Activated T-cell treated with anti-CD3 and anti-CD28 coated beads, Interleukin-2, amount 50 U/mL, for 4 hours (primary cell): Measurements from ENCODE around the gene DCLRE1B. TPM values are rescaled to one million over a fixed set of nuclear protein-coding genes. Genes with fewer than 3 reads are reported as not detected.
A peak's percentile ranks its signal among the peaks of the same experiment; 100 is the strongest.
"Not testable (repeated sequence)": the region's sequence is repeated elsewhere in the genome, so short reads cannot be mapped to it uniquely, and the experiment has no call there.

ENCODE experiments used
- ATAC-seq, 2 donors: fragments of 200-7000 bp; cut with Tn5 transposase; one replicate each; pipeline ENCODE4 v1.10.0; 2021
- DNase-seq: peaks from one replicate; pipeline ENCODE4 v3.0.0-alpha.2; 2020
- H3K27me3 Mint-ChIP-seq: one replicate; pipeline ENCODE4 v1.8.0; 2021; ENCODE audit warnings: low read depth, mixed read lengths
- H3K36me3 Mint-ChIP-seq: one replicate; pipeline ENCODE4 v1.8.0; 2022; ENCODE audit warnings: mixed read lengths; ENCODE audit not compliant: insufficient read depth
- H3K4me1 Mint-ChIP-seq: one replicate; pipeline ENCODE4 v1.8.0; 2021; ENCODE audit warnings: low read depth, mixed read lengths
- H3K4me3 Mint-ChIP-seq: one replicate; pipeline ENCODE4 v1.8.0; 2021; ENCODE audit warnings: mild to moderate bottlenecking, moderate library complexity, mixed read lengths
- H3K9me3 Mint-ChIP-seq: one replicate; pipeline ENCODE4 v1.8.0; 2021; ENCODE audit warnings: mixed read lengths
- total RNA-seq, 3 donors: library from RNA; stranded (reverse); gene quantifications; one replicate each; pipeline ENCODE4 v1.2.1, GENCODE V29; 2021

Gene DCLRE1B
- total RNA-seq, 3 donors from 2014 or later = 22.0 to 23.2 (median 22.2) TPM

DNA sequence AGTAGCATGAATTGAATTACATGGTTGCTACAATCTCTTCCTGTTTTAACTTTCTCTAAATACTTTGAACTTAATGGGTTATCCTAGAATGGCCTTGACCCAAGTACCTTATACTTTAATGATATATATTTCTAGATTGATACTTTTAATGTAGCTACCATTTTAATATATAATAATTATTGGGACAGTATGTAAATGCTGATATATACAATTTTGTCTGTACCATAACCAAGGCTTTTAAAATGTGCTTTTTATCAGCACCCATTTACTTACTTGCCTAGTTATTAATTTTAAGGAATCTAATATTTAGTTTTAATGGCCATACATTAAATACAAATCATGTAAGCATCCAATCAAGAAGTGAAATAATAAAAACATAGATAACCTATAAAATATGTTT is 37.4 kb downstream of the DCLRE1B start:
- Mint-ChIP-seq H3K4me3 (no peak overlapping the region), H3K36me3 (peaks cover 29% of the 10 kb centered on the region), H3K9me3 (no peaks in the 10 kb centered on the region), H3K27me3 (no peaks in the 10 kb centered on the region), H3K4me1 (peaks cover 77% of the 10 kb centered on the region)
- ATAC-seq (no peak), DNase-seq (no peak)

DNA sequence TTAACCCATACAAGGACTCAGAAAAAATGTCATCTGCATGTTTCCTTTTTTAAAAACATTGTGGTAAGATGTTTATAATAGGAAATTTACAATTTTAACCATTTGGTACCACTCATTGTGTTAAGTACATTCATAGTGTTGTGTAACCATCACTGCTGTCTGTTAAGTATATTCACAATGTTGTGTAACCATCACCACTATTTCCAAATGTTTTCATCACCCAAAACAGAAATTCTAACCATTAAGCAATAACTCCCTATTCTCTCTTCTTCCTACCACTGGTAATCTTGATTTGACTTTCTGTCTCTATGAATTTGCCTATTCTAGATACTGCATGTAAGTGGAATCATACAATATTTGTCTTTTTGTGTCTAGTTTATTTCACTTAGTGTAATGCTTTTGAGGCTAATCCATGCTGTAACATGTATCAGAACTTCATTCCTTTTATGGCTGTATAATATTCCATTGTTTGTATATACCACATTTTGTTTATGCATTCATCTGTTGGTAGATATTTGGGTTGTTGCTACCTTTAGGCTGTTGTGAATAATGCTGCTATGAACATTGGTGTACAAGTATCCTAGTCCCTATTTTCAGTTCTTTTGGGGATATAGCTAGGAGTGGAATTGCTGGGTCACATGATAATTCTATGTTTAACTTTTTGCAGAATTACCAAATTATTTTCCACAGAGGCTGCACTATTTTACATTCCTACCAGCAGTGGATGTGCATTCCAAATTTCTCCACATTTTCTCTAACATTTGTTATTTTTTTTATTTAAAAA is 38.1 kb downstream of the DCLRE1B start:
- Mint-ChIP-seq H3K9me3 (no peaks in the 10 kb centered on the region), H3K27me3 (no peaks in the 10 kb centered on the region), H3K4me1 (peaks cover 77% of the 10 kb centered on the region), H3K4me3 (no peak overlapping the region), H3K36me3 (peaks cover 26% of the 10 kb centered on the region)
- ATAC-seq = no peak
- DNase-seq = no peak

DNA sequence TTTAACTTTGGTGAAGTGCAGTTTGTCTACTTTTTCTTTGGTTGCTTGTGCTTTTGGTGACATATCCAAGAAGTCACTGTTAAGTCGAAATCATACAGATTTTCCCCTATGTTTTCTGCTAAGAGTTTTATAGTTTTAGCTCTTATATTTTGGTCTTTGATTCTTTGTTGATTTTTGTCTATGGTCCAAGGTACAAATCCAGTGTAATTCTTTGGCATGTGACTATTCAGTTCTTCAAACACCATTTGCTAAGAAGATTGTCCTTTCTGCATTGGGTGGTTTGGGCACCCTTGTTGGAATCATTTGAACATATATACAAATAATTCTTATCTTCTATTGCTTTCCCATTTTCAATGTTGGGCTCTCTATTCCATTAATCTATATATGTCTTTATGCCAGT is 40.2 kb downstream of the DCLRE1B start:
- no peak for DNase-seq
- H3K36me3 Mint-ChIP-seq = peaks cover 25% of the 10 kb centered on the region
- H3K9me3 Mint-ChIP-seq = no peaks in the 10 kb centered on the region
- no peaks in the 10 kb centered on the region for H3K27me3 Mint-ChIP-seq
- peaks cover 77% of the 10 kb centered on the region for H3K4me1 Mint-ChIP-seq
- no peak for ATAC-seq
- no peak overlapping the region for H3K4me3 Mint-ChIP-seq

- Mint-ChIP-seq H3K27me3 (no peaks in the 10 kb centered on the region), H3K36me3 (peaks cover 17% of the 10 kb centered on the region), H3K4me3 (no peak overlapping the region), H3K9me3 (no peaks in the 10 kb centered on the region), H3K4me1 (peaks cover 74% of the 10 kb centered on the region)
- ATAC-seq (peak in 1 of 2 donors; percentile 10), DNase-seq (no peak)
Measured at GRCh38 chr1:113946112-113946511, 41.0 kb downstream of the DCLRE1B start.

DNA sequence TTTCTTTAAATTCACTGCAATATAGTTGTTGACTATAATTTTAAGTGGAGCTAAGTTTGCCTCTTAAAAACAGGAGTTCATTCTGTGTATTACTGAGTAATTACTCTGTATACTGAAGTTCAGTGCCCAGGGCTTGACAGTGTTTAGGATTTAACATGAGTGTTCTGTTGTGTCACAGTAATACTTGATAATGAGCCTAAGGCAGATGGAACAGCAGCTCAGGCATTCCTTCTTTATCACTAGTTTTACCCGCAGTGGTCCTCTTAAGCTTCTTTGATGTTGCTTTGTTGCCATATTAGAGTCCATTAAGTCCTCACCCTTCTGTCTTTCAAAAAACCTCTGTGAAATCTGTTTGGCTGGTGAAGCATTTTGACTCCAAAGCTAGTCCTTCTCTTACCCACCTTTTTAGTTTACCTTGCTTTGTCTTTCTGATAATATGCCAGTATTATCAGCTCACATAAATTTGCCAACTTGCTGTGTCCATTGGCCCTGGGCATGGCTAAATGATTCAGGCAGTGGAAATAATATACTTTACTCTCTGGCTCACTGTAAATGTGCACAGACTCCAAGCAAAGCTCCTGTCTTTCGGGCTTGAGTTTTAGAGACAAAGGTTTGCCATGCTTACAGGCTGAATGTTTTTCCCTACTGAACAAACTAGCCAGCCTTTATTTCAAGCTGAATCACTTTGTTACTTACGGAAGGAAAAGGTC is 41.7 kb downstream of the DCLRE1B start:
- peak; percentile 38 to 48 for ATAC-seq
- no peaks in the 10 kb centered on the region for H3K9me3 Mint-ChIP-seq
- H3K27me3 Mint-ChIP-seq = no peaks in the 10 kb centered on the region
- peaks cover 15% of the 10 kb centered on the region for H3K36me3 Mint-ChIP-seq
- DNase-seq = no peak
- H3K4me3 Mint-ChIP-seq = peak overlapping the region; percentile 61
- peaks cover 77% of the 10 kb centered on the region for H3K4me1 Mint-ChIP-seq

GRCh38 chr1:113947388-113948107 is 42.4 kb downstream of the DCLRE1B start:
- Mint-ChIP-seq H3K9me3 (no peaks in the 10 kb centered on the region), H3K4me1 (peaks cover 75% of the 10 kb centered on the region), H3K36me3 (peaks cover 13% of the 10 kb centered on the region), H3K27me3 (no peaks in the 10 kb centered on the region), H3K4me3 (peak overlapping the region; percentile 61)
- ATAC-seq = peak in 1 of 2 donors; percentile 44
- no peak for DNase-seq

GRCh38 chr1:113948151-113948550 is 43.0 kb downstream of the DCLRE1B start:
- H3K9me3 Mint-ChIP-seq, ATAC-seq, H3K27me3 Mint-ChIP-seq, DNase-seq: not testable (repeated sequence)
- Mint-ChIP-seq H3K4me1 (peaks cover 75% of the 10 kb centered on the region), H3K36me3 (peaks cover 11% of the 10 kb centered on the region), H3K4me3 (peak overlapping the region; percentile 43)

GRCh38 chr1:113949007-113949406 is 43.9 kb downstream of the DCLRE1B start:
- H3K27me3 Mint-ChIP-seq = no peaks in the 10 kb centered on the region
- peaks cover 75% of the 10 kb centered on the region for H3K4me1 Mint-ChIP-seq
- H3K9me3 Mint-ChIP-seq = no peaks in the 10 kb centered on the region
- H3K4me3 Mint-ChIP-seq = no peak overlapping the region
- no peak for DNase-seq
- peaks cover 10% of the 10 kb centered on the region for H3K36me3 Mint-ChIP-seq
- ATAC-seq = no peak

DNA sequence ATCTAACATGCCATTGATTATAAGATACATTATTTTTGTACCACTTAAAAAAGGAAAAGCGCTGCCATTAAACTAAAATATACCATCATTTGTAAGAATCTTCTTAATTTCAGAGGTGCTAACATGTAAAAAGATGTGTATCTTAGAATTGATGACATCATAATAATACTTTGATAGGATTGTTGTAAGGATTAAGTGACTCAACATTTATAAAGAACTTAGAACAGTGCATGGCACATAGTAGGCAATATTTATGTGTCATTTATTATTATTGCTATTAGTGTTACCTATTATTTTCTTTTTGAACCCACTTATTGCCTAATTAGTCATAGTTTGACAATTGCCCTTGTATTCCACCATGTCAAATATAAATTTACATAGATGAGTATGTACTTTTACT is 45.8 kb downstream of the DCLRE1B start:
- H3K9me3 Mint-ChIP-seq = no peaks in the 10 kb centered on the region
- ATAC-seq = no peak
- peaks cover 15% of the 10 kb centered on the region for H3K36me3 Mint-ChIP-seq
- no peak overlapping the region for H3K4me3 Mint-ChIP-seq
- no peak for DNase-seq
- H3K27me3 Mint-ChIP-seq = no peaks in the 10 kb centered on the region
- peaks cover 75% of the 10 kb centered on the region for H3K4me1 Mint-ChIP-seq

GRCh38 chr1:113951719-113952118 is 46.6 kb downstream of the DCLRE1B start:
- DNase-seq (no peak), ATAC-seq (no peak)
- Mint-ChIP-seq H3K27me3 (no peaks in the 10 kb centered on the region), H3K9me3 (no peaks in the 10 kb centered on the region), H3K4me1 (peaks cover 67% of the 10 kb centered on the region), H3K36me3 (peaks cover 19% of the 10 kb centered on the region), H3K4me3 (no peak overlapping the region)

GRCh38 chr1:113957984-113958383 is 52.9 kb downstream of the DCLRE1B start:
- Mint-ChIP-seq H3K36me3 (peaks cover 40% of the 10 kb centered on the region), H3K4me3 (no peak overlapping the region), H3K9me3 (no peaks in the 10 kb centered on the region), H3K27me3 (no peaks in the 10 kb centered on the region), H3K4me1 (peaks cover 22% of the 10 kb centered on the region)
- no peak for DNase-seq
- ATAC-seq = no peak

DNA sequence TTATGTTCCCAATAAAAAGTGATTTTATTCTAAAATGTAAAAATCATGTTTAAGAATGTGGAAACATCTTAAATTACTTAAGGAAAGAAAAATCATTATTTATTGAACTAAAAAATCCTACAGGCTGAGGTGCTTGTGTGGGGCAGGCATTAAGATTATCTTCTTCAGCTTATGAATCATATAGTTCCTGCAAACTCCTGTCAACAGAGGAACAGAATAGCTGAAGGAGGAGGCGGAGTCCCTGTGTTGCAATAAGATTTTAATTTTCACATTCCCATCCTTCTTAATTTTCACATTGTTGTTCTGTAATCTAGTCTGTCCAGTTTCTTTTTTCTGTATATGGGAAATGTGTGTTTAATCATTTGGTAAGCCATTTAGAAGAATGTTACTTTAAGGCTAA is 53.6 kb downstream of the DCLRE1B start:
- DNase-seq = no peak
- Mint-ChIP-seq H3K27me3 (no peaks in the 10 kb centered on the region), H3K36me3 (peaks cover 45% of the 10 kb centered on the region), H3K9me3 (no peaks in the 10 kb centered on the region), H3K4me3 (no peak overlapping the region), H3K4me1 (peaks cover 24% of the 10 kb centered on the region)
- no peak for ATAC-seq

DNA sequence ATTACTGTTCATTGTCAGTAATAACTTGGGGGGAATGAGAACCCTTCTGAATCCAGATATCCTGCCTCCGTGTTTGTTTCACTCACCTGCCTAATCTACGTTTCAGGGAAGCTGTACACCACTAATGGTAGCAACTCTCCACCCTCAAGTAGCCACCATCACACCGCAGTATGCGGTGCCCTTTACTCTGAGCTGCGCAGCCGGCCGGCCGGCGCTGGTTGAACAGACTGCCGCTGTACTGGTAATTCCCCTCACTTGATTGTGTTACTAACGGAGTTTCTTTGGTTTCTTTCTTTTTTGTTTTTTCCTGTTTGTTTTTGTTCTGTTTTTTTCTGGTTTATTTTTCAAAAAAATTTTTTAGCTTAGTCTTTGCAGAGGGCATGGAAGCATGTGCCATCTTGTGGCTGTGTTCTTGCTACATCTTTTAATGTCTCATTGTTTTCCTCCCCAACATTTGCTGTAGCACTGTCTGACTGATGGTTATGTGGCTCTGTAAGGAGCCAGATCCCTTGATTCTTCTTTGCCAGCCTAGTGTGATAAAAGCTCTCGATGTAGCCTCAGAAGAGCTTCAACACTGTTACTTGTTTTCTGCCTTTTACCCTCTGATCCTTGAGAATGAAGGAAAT is 58.3 kb downstream of the DCLRE1B start:
- H3K4me1 Mint-ChIP-seq = peaks cover 8% of the 10 kb centered on the region
- H3K9me3 Mint-ChIP-seq = no peaks in the 10 kb centered on the region
- ATAC-seq (no peak), DNase-seq (no peak)
- no peaks in the 10 kb centered on the region for H3K27me3 Mint-ChIP-seq
- H3K4me3 Mint-ChIP-seq = no peak overlapping the region
- H3K36me3 Mint-ChIP-seq = peaks cover 53% of the 10 kb centered on the region
